Tibial nerve (tissue), 4 donors: ENCODE measurements around the gene SMAD3. TPM values are rescaled to one million over a fixed set of nuclear protein-coding genes. Genes with fewer than 3 reads are reported as not detected.

ENCODE experiments used
- DNase-seq, 2 donors: peaks; one replicate each; pipeline ENCODE4 v3.0.0-alpha.2; 2019; ENCODE audit warnings: low spot score in 2 of 2
- H3K27ac ChIP-seq, 4 donors: fragments of 200-600 bp; sonication (generic) in 3 of 4; one replicate each; pipeline ENCODE4 v1.5.1; 2017 to 2019; ENCODE audit warnings: mild to moderate bottlenecking in 1 of 4
- H3K27me3 ChIP-seq, 2 donors: fragments of 200-600 bp; sonication (generic) in 1 of 2; one replicate each; pipeline versions ENCODE4 v1.5.1 to v1.6.0; 2017 to 2019
- H3K36me3 ChIP-seq, 3 donors: fragments of 200-600 bp; sonication (generic); one replicate each; pipeline ENCODE4 v1.5.1; 2018 to 2019
- H3K4me1 ChIP-seq, 4 donors: fragments of 200-600 bp; sonication (generic) in 3 of 4; one replicate each; pipeline ENCODE4 v1.5.1; 2017 to 2019
- H3K4me3 ChIP-seq, 4 donors: fragments of 200-600 bp; sonication (generic) in 3 of 4; one replicate each; pipeline ENCODE4 v1.5.1; 2017 to 2019; ENCODE audit warnings: mild to moderate bottlenecking in 1 of 4, moderate library complexity in 1 of 4
- H3K9me3 ChIP-seq, 4 donors: fragments of 200-600 bp; sonication (generic) in 3 of 4; one replicate each; pipeline ENCODE4 v1.5.1; 2017 to 2019
- CTCF ChIP-seq, 5 experiments: fragments of 200-600 bp in 3 of 5; fragments of 450-650 bp in 2 of 5; sonication (generic) in 3 of 5; IDR thresholded peaks; one replicate each; pipeline ENCODE4 v1.5.1; 2016 to 2019; ENCODE audit warnings: antibody characterized with exemption in 5 of 5, mild to moderate bottlenecking in 3 of 5, moderate library complexity in 2 of 5
- EP300 ChIP-seq, 2 donors: sonication (generic); formaldehyde crosslinking; IDR thresholded peaks; one replicate each; pipeline ENCODE4 v1.6.1; 2017; ENCODE audit warnings: antibody characterized with exemption in 2 of 2, mild to moderate bottlenecking in 1 of 2
- POLR2A ChIP-seq, 2 donors: fragments of 450-650 bp; IDR thresholded peaks; one replicate each; pipeline ENCODE4 v1.6.1; 2017; ENCODE audit warnings: antibody characterized with exemption in 2 of 2, mild to moderate bottlenecking in 2 of 2, moderate library complexity in 2 of 2
- WGBS, 2 donors: methylation state at CpG; one replicate each; pipeline ENCODE4 v1.1.5; 2018; 5-methylcytosine and 5-hydroxymethylcytosine counted together
- total RNA-seq, 4 donors: library from RNA; depleted of rRNA; stranded (reverse); fragments of >200 nt; gene quantifications; one replicate each; pipeline ENCODE4 v1.1.0, GENCODE V29; 2016

Gene SMAD3
- total RNA-seq, 4 donors from 2014 or later: 36.3 to 68.6 (median 44.1) TPM

GRCh38 chr15:67117370-67117769 is 52.0 kb downstream of the SMAD3 start:
- Histone ChIP-seq H3K27ac (peak overlapping the region in 3 of 4 donors; percentile 35 to 45 (median 40)), H3K4me1 (peaks cover 0 to 88% (median 62%) of the 10 kb centered on the region in 4 donors), H3K4me3 (no peak overlapping the region), H3K9me3 (no peaks in the 10 kb centered on the region), H3K36me3 (no peaks in the 10 kb centered on the region), H3K27me3 (no peaks in the 10 kb centered on the region)
- DNase-seq: peak in 1 of 2 donors; percentile 60
- WGBS, 2 donors: 35 to 45% methylated on average over 3 of the region's 3 CpGs
- TF ChIP-seq POLR2A (IDR thresholded peaks at IDR 0.05): no peak
- peak in 1 of 2 donors; percentile 34 for TF ChIP-seq EP300 (IDR thresholded peaks at IDR 0.05)

- 97 to 99% methylated on average over 5 of the region's 5 CpGs for WGBS, 2 donors
- H3K36me3 ChIP-seq: no peaks in the 10 kb centered on the region
- peaks cover 0 to 85% (median 62%) of the 10 kb centered on the region in 4 donors for H3K4me1 ChIP-seq
- no peaks in the 10 kb centered on the region for H3K9me3 ChIP-seq
- TF ChIP-seq POLR2A (IDR thresholded peaks at IDR 0.05) (no peak), CTCF (IDR thresholded peaks at IDR 0.05) (no peak), EP300 (IDR thresholded peaks at IDR 0.05) (no peak)
- no peaks in the 10 kb centered on the region for H3K27me3 ChIP-seq
- H3K4me3 ChIP-seq: no peak overlapping the region
- DNase-seq: no peak
- H3K27ac ChIP-seq: no peak overlapping the region
Observed at GRCh38 chr15:67118808-67119207, 53.4 kb downstream of the SMAD3 start.

GRCh38 chr15:67119238-67119846 is 53.9 kb downstream of the SMAD3 start:
- H3K27me3 ChIP-seq: no peaks in the 10 kb centered on the region
- no peaks in the 10 kb centered on the region for H3K9me3 ChIP-seq
- H3K27ac ChIP-seq: peak overlapping the region; percentile 45 to 90 (median 89)
- H3K4me3 ChIP-seq: no peak overlapping the region
- H3K4me1 ChIP-seq: peaks cover 0 to 89% (median 62%) of the 10 kb centered on the region in 4 donors
- H3K36me3 ChIP-seq: no peaks in the 10 kb centered on the region
- no peak for DNase-seq
- 95 to 97% methylated on average over 6 of the region's 6 CpGs for WGBS, 2 donors
- TF ChIP-seq CTCF (IDR thresholded peaks at IDR 0.05): no peak
- no peak for TF ChIP-seq POLR2A (IDR thresholded peaks at IDR 0.05)
- no peak for TF ChIP-seq EP300 (IDR thresholded peaks at IDR 0.05)

GRCh38 chr15:67120009-67120838 is 54.8 kb downstream of the SMAD3 start:
- no peak for DNase-seq
- peak overlapping the region; percentile 45 to 90 (median 89) for H3K27ac ChIP-seq
- peaks cover 0 to 89% (median 67%) of the 10 kb centered on the region in 4 donors for H3K4me1 ChIP-seq
- 71 to 74% methylated on average over 9 of the region's 9 CpGs for WGBS, 2 donors
- no peaks in the 10 kb centered on the region for H3K27me3 ChIP-seq
- peak overlapping the region in 1 of 4 donors; percentile 18 for H3K4me3 ChIP-seq
- H3K9me3 ChIP-seq: no peaks in the 10 kb centered on the region
- no peak for TF ChIP-seq EP300 (IDR thresholded peaks at IDR 0.05)
- TF ChIP-seq CTCF (IDR thresholded peaks at IDR 0.05): no peak
- no peak for TF ChIP-seq POLR2A (IDR thresholded peaks at IDR 0.05)
- no peaks in the 10 kb centered on the region for H3K36me3 ChIP-seq

- Histone ChIP-seq H3K9me3 (no peaks in the 10 kb centered on the region), H3K4me3 (peak overlapping the region in 3 of 4 donors; percentile 18 to 40 (median 33)), H3K4me1 (peaks cover 0 to 89% (median 66%) of the 10 kb centered on the region in 4 donors), H3K27me3 (no peaks in the 10 kb centered on the region), H3K36me3 (no peaks in the 10 kb centered on the region), H3K27ac (peak overlapping the region; percentile 45 to 90 (median 89))
- 10 to 12% methylated on average over 18 to 21 of the region's 27 CpGs for WGBS, 2 donors
- peak; percentile 77 to 82 for DNase-seq
- peak in 1 of 2 donors; percentile 12 for TF ChIP-seq POLR2A (IDR thresholded peaks at IDR 0.05)
- no peak for TF ChIP-seq CTCF (IDR thresholded peaks at IDR 0.05)
- peak; percentile 71 to 90 for TF ChIP-seq EP300 (IDR thresholded peaks at IDR 0.05)
Observed at GRCh38 chr15:67120839-67121643, 55.6 kb downstream of the SMAD3 start.
